GM21528 (cell line): ENCODE data around the gene DCP1A.

ENCODE experiments used
- ATAC-seq: cut with Tn5 transposase; IDR thresholded peaks from one replicate; pipeline ENCODE4 v1.9.1; 2021; ENCODE audit warnings: mild to moderate bottlenecking, moderate library complexity; ENCODE audit not compliant: unreplicated experiment, low FRiP score

DCP1A gene

DNA sequence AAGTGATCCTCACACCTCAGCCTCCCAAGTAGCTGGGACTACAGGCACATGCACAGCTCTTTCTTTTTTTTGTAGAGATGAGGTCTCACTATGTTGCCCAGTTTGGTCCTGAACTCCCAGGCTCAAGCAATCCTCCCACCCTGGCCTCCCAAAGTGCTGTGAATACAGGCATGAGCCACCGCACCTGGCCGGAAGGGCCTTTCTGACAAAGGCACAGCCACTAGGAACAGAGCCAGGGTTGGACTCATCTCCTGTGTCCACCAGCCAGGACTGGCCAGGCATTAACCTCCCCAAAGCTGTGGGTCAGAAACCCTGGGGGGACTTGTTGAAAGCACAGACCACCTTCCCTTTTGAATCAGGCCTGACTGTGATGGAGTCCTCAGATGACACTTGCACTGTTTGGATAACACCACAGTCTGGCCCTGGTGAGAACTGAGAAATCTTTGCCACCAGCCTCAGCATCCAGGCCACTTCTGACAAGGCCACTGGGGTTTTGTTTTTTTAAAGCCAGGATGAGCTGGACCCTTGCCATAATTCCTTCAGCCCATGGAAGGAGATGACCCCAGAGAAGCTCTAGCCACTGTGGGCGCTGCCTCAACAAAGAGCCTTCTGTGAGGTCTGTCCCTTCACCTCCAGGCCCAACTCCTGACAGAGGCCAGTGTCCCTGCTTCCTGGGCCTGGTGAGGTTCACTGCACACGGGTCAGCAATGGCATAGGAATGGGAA lies 96.3 kb downstream of the DCP1A start:
- ATAC-seq = no peak

DNA sequence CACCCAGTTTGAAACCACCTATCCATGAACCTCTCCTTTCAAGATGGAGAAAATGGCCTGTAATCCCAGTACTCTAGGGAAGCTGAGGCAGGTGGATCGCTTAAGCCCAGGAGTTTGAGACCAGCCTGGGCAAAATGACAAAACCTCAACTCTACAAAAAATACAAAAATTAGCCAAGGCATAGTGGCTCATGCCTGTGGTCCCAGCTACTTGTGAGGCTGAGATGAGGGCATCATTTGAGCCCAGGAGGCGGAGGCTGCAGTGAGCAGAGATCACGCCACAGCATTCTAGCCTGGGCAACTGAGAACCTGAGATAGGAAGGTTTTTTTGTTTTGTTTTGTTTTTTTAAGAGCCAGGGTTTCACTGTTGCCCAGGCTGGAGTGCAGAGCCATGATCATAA lies 96.9 kb downstream of the DCP1A start:
- ATAC-seq = no peak

DNA sequence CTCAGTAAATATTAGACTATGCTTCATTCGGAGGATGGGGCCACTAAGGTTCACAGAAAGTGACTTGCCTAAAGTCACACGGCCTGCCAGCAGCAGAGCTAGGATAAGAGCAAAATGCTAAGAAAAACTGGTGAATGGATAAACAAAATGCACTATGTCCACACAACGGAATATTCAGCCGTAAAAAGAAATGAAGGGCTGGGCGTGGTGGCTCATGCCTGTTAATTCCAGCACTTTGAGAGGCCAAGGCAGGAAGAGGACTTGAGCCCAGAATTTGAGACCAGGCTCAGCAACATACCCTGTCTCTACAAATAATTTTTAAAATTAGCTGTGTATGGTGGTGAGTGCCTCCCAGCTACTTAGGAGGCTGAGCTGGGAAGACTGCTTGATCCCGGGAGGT lies 99.2 kb downstream of the DCP1A start:
- ATAC-seq = no peak

DNA sequence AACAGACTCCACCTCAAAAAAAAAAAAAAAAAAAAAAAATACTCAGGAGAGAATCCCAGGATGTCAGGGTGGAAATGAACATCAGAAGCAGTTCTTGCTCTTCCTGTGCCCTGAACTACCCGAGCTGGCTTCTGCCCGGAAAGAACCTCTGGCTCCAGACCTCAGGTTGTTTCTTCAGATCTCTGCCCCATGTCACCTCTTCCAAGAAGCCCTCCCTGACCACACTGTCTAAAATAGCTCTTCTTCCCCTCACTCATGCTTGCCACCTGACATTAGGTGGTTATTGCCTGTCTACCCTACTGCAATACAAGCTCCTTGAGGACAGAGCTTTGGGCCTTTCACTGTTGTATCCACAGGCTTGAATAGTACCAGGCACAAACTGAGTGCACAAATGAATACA lies 99.7 kb downstream of the DCP1A start:
- no peak for ATAC-seq

DNA sequence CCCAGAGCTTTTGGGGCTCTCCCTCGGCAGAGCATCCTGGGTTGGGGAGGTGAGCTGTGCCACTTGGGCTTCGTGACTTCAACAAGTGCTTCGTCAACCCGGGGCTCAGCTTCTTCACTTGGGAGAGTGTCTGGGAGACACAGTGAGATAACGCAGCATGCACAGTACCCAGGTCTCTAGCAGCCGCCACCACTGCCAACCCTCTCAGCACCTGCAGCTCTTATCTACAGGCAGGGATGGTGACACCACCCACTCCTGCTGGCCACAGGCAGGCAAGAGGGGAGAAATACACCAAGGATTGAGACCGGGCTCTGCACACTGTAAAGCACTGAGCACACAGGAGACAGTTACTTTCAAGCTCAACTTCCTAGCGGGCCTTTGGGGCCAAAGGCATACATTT lies 103.1 kb downstream of the DCP1A start:
- no peak for ATAC-seq

DNA sequence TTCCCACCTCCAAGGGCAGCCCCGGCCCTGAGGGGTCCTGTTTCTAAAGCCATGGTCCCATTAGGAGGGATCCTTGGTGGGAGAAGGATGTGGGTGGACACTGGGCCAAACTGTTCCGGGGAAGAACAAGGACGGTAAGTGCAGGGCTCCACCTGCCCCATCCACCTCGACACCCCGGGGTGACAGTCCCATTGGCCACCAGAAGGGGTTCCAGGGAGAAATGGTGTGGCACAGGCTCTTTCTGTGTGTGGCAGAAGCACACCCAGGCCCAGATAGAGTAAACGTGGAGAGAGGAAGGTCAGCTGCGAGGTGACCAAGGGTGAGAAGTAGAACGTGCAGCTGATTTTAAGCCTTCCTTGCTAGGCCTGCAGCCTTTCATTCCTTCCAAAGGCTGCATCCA lies 103.6 kb downstream of the DCP1A start:
- no peak for ATAC-seq

DNA sequence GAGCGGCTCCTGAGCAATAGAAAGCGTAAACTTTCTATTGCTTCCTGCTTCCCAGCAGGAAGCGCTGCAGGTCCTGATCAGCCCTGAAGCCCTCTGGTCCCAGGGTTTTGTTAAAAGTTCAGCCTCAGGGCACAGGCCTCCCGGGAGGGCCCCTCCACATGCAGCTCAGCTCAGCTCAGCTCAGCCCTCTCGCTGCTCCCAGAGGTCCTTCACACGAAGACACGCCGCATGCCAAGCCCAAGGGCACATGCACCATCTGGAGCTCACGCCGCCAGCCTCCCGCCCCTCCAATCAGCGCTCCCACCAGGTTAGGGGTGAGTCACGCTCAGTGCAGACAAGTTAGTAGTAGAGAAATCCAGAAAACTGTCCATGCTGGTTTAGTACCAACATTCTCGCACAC lies 104.2 kb downstream of the DCP1A start:
- ATAC-seq = no peak

DNA sequence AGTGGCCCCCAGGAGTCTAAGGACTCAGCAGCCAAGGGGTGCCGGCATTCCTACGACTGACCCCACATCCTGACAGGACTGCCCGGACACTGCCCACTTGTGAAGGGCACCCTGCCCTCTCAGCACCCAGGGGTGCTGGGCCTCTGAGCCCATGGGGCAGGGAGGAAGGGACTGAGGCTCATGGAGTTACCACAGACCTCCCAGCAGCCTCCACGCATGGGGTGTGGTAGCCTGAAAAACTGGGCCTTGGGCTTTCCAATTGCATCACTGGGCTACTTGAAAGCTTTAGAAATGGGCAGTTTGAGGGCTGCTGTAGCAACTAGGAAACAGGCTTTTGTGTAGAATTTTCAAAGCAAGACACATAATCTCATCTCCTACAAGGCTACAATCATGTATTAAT lies 104.7 kb downstream of the DCP1A start:
- no peak for ATAC-seq

DNA sequence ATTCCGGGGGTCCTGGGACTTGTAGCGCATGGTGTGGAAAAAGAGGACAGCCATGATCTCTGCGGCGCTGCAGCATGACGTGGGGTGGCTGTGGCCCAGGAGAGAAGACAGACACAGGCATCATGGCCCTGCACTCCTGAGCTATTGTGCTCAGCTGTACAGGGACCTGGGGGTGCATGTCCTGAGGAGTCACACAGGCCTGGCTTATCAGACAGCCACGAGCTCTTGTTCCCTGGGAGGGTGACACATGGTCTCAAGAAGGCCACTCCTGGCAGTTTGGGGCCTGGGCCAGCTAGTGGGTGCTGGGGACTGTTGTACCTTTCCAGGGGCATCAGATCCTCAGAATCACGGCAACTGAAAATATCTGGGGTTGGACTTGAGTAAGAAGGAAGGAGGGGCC lies 105.2 kb downstream of the DCP1A start:
- ATAC-seq = no peak

DNA sequence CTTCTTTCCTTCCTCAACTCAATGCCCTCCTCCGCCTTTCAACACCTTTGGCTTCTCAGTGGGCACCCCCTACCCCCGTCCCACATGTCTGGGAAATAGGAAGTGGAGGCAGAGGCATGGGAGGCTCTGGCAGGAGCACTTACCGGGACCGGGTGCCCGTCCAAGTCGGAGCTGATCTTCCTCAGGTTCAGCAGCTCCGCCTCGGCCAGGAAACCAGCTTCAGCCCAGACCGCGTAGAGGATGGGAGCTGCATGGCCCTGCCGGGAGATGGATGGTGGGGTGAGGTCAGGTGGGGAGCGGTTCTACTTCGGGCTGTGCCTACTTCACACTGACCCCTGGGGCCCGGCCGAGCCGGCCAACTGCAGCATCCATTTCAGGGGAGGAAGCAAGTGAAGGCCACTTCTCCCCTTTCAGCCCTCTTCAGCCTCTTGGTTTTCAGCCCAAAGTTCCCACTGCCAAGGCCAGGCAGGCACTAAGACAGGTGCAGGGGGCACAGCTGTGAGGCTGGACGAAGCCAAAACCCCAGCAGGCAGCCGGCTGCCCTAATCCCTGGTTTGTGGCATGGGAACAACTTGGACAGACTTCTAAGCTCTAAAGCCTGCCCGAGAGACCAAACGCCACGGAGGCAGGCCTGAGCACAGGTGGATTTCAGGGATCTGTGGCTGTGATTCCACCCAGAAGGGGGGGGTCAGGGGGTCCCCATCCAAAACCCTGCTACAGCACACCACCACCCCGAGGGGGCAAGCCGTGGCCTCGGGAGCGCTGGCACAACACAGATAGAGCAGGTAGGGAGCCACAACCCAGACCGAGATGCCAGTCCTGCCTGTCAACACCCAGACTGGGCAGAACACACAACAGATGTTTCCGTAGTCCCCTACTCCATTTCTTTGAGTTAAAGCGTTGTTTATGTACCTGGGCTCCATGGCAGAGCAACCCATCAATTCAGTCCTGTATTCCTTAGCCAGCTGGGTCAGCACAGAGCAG lies 106.1 kb downstream of the DCP1A start:
- ATAC-seq = no peak

DNA sequence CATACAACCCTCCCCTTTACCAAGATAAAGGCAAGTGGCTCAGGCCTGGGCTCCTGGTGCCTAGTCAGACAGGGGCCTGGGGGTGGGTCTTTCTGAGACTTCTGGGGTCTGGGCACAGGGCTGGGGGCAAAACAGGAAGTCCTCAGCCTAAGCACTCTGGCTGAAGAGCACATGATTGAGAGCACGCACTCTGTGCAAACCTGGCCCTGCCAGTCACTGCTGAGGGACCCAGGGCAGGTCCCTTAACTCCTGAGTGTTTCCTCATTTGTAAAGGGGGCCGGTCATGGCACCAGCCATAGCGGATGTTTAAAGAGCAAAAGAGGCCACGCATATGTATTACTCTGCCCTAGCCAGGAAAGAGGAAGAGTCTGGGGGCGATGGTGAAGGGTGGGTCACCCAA lies 107.5 kb downstream of the DCP1A start:
- ATAC-seq = no peak

DNA sequence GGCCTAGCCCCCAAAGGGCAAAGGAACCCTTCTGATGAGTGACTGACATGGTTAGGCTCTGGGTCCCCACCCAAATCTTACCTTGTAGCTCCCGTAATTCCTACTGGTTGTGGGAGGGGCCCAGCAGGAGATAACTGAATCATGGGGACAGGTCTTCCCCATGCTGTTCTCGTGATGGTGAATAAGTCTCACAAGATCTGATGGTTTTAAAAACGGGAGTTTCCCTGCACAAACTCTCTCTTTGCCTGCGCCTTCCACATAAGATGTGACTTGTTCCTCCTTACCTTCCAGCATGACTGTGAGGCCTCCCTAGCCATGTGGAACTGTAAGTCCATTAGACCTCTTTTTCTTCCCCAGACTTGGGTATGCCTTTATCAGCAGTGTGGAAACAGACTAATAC lies 108.5 kb downstream of the DCP1A start:
- ATAC-seq = no peak

DNA sequence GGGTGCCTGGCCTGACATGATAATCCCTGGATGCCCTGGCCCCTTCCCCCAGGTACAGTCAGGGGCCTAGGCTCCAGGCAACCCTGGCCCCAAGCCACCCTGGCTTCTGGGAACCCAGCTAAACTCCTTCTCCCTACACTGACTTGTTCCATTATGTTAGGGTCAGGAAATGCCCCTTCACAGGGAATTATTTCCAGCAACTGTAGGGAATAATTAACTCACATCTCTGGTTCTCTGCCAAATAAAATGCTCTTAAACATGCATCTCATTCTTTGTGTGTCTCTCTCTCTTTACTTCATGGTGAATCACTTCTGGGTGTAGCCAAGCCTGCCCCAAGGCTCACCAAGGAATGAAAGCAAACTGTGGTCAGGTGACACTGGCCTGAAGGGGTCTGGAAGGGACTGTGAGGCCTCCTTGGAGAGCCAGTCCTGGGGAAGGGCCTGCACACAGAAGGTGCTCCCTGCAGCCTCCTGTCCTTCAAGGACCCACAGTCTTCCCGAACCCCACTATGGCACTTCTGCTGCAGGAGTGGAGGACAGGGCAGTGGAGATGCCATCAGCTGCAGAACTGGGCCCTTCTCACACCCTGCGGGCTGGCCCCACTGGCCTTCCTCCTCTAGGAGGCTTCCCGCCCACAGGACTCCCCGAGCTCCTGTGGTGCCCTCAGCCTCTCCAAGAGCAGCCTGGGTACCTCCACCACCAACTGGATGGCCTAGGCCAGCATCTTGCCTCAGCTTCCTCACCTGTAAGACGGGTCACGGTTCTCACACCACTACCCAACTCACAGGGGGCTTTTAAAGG lies 109.1 kb downstream of the DCP1A start:
- no peak for ATAC-seq

DNA sequence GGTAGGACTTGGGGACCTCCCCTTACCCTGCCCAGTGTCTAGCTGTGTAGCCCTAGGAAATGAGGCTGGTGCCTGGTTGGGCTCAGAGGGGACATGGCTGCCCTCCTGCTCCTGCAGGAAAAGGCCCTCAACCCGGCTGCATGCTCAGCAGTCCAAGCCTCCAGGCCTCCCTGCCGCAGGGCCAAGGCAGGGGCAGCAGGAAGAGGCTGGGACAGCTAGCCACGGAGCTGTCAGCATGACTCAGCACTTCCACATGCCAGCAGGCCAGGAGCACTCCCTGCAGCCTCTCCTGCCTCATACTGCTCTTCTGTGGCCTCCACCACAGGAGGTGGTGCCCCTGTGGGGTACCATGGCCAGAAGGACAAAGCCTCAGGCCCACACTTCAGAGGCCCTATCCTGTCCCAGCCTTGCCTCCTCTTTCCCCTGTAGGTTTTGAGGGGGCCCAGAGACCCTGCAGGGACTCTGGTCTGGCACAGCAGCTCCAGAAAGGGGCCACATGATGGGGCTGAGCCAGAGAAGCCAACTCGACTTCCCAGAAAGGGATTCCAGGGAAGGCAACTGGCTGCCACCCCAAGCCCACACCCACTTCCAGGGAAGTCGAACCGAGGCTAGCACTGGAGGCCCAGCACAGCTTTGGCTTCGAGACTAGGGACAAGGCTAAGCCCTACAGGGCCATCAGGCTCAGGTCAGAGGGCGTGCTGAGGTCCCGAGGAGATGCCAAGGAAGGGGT lies 111.1 kb downstream of the DCP1A start:
- no peak for ATAC-seq

DNA sequence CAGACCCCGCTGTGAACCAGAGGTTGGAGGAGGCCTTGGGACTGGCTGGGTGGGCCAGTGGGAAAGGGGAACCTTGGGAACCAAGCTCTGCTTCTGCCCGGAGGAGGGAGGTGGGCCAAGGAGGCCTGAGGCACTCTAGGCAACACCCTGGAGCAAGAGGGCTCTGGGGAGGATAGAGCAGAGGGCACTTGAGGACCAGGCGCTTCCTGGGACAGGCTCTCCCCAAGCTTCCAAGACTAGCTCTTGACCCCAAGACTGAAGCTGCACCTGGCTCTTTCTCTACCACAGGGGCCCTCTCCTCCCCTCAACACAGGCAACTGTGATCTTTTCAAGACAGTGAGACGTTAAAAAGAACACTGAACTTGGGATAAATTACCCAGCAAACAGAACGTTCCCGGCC lies 111.8 kb downstream of the DCP1A start:
- ATAC-seq = no peak

DNA sequence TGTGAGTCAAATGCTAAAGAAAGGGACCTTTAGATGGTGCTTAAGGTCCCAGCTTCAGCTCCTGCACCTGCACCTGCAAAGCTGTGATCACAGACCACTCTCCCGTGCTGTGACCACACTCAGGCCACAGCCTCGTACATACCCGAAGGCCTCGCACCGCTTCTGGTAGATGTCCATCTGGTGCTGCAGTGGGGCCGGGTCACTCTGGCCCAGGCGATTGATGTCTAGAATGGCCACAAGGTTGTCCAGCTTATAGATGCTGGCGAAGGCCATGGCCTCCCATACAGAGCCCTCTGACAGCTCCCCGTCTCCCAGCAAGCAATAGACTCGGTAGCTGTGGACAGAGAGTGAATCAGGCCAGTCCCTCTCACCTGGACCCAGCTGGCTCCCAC lies 112.5 kb downstream of the DCP1A start:
- no peak for ATAC-seq

DNA sequence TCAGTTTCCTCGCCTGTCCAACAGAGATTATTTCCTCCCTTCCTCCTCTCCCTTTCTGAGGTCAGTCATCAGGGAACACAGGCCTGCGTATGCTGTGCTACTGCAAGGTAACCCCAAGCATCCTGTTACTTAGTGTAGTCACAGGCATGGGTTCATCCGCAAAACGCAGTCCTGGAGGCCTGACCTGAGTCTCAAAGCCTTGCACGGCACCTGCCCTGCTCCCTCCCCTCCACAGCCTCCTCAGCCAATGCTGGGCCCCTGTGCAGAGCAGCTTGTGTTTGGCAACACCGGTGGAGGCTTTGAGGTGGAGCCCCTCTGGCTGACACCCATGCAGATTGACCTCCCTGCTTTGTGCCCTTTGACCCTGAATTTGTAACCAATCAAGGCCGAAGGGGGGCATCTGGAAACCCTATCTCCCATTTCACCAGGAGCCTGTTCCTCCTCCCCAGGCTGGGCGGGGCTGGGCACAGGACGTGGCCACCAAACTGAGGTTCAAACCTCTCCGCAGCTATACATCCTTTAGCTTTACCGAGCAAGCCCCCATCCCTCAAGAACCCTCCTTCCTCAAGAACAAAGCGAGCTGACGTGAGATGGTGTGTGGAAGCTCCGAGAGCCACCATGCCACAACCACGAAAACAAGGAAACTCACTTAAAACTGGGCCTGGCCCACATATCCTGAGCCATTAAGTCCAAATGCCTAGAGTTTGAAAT lies 113.1 kb downstream of the DCP1A start:
- ATAC-seq = no peak
